ENCODE measurements around the gene PIP4K2B.

Gene PIP4K2B

DNA sequence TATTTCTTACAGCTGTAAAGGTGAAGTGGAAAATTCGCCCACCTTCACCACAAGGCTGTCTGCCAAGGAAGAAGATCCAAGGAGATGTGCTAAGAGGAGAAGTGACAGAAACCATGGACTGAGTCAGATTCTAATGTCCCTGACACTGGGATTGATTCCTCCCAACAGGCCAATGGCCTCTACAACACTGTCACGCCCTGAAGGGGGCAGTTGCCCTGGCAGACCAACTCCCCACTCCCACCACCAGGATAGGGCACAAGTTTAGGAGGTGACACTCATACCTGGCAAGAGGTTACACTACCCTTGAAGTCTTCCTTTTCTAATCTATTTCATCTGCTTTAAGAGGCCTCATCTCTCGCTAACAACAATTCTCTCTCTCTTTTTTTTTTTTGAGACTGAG, 16.1 kb downstream of the PIP4K2B start:
- TF ChIP-seq, protein P1, sequence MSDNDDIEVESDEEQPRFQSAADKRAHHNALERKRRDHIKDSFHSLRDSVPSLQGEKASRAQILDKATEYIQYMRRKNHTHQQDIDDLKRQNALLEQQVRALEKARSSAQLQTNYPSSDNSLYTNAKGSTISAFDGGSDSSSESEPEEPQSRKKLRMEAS (IDR thresholded peaks at IDR 0.05; ENCODE audit: low read depth, low read length) = no peak
- TF ChIP-seq POLR2A (IDR thresholded peaks at IDR 0.05; ENCODE audit: extremely low read depth, insufficient read length) (no peak), MYC (IDR thresholded peaks at IDR 0.05; ENCODE audit: low read depth, low read length) (no peak)
- TF ChIP-seq, protein P2, sequence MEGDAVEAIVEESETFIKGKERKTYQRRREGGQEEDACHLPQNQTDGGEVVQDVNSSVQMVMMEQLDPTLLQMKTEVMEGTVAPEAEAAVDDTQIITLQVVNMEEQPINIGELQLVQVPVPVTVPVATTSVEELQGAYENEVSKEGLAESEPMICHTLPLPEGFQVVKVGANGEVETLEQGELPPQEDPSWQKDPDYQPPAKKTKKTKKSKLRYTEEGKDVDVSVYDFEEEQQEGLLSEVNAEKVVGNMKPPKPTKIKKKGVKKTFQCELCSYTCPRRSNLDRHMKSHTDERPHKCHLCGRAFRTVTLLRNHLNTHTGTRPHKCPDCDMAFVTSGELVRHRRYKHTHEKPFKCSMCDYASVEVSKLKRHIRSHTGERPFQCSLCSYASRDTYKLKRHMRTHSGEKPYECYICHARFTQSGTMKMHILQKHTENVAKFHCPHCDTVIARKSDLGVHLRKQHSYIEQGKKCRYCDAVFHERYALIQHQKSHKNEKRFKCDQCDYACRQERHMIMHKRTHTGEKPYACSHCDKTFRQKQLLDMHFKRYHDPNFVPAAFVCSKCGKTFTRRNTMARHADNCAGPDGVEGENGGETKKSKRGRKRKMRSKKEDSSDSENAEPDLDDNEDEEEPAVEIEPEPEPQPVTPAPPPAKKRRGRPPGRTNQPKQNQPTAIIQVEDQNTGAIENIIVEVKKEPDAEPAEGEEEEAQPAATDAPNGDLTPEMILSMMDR (IDR thresholded peaks at IDR 0.05; ENCODE audit: low read depth, low read length) = no peak
- H3K4me3 ChIP-seq (ENCODE audit: low read depth, low read length) = no peak overlapping the region
- DNase-seq (ENCODE audit: low read depth) = no peak

DNA sequence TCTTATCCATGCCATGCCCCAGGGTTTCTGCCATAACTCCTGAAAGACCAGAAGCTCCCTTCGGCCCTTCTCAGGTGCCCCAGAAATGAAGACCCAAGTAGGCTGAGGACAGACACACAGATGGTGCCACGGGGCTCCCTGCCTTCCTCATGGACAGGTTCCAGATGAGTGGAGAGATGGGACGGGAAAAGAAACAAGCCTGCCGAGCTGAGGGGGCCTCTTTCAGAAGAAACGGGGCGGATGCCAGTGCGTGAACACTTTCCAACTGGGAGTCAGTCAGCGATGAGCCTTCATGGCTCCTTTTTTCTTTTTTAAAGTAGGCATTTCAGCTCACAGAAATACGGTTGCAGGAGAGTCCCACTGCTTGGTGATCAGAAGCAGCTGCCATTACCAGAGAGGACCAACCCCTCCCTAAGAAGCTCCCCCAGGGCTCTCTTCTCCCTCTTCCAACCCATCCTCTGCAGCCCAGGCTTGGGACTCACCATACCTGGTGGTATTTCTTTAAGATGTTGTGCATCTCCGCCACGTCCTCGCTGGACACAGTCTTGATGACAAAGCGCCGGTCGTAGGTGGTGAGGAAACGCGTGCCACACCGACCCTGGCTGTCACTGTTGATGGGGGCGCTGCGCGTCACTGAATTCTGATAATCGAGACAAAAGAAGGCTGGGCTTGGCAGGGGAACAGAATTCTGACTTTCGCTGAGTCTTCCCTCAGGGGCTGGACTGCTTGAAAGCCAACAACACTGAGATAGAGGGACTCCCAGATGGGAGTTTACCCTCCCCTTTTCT, 19.2 kb downstream of the PIP4K2B start:
- DNase-seq (ENCODE audit: low read depth) = no peak
- no peak overlapping the region for H3K4me3 ChIP-seq (ENCODE audit: low read depth, low read length)
- TF ChIP-seq MYC (IDR thresholded peaks at IDR 0.05; ENCODE audit: low read depth, low read length) = no peak
- TF ChIP-seq, protein P2 (IDR thresholded peaks at IDR 0.05; ENCODE audit: low read depth, low read length) = no peak

DNA sequence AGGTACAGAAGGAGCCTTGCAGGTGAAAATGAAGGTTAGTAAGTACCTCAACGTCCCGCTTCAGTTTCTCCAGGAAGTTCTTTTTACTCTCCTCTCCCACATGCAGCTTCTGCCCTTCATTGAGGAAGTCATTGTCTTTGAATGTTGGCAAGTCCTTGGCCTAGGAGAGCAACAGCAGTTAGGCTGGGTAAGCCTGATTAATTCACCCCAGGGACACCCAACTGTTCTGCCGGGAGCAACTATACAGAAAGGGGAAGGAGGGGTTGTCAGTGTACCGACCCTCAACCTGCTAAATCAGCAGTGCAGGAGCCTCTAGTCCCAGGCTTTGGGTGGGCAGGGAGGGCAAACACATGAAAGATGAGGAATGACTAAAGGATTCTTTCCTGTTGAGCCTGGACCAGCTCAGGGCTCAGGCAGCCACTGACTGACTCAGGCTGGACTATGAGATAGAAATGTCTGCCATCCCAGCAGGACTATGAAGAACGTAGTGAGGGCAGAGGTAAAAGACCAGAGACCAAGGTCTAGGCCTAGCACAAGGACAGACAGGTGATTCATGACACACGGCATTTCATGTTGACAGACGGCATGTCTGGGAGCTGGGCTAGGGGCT, 21.6 kb downstream of the PIP4K2B start:
- H3K4me3 ChIP-seq (ENCODE audit: low read depth, low read length) = no peak overlapping the region
- TF ChIP-seq MYC (IDR thresholded peaks at IDR 0.05; ENCODE audit: low read depth, low read length) = no peak
- TF ChIP-seq, protein P2 (IDR thresholded peaks at IDR 0.05; ENCODE audit: low read depth, low read length) = no peak
- TF ChIP-seq, protein P1 (IDR thresholded peaks at IDR 0.05; ENCODE audit: low read depth, low read length) = no peak
- TF ChIP-seq POLR2A (IDR thresholded peaks at IDR 0.05; ENCODE audit: extremely low read depth, insufficient read length) = no peak
- peak; percentile 61 for DNase-seq (ENCODE audit: low read depth)

DNA sequence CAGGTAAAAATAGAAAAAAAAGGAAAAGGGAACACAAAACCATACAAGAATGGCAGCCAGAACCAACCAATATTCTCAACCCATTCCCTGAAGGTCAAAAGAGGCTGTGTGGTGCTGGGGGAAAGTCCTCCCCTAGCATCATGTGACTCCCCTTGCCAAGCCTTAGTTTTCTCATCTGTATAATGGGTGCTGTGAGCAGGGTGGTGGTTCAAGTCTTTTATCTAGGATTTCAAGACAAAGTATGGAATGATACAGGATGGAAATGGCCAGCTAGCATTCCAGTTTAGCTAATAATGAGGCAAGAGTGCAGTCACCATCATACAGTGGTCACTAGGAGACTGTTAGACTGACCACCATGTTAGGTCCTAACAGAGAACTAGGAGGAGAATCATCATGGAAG, 26.1 kb downstream of the PIP4K2B start:
- TF ChIP-seq POLR2A (IDR thresholded peaks at IDR 0.05; ENCODE audit: extremely low read depth, insufficient read length) = no peak
- TF ChIP-seq, protein P1 (IDR thresholded peaks at IDR 0.05; ENCODE audit: low read depth, low read length) = no peak
- TF ChIP-seq, protein P2 (IDR thresholded peaks at IDR 0.05; ENCODE audit: low read depth, low read length) = no peak
- TF ChIP-seq MYC (IDR thresholded peaks at IDR 0.05; ENCODE audit: low read depth, low read length) = no peak
- DNase-seq (ENCODE audit: low read depth) = no peak
- no peak overlapping the region for H3K4me3 ChIP-seq (ENCODE audit: low read depth, low read length)

DNA sequence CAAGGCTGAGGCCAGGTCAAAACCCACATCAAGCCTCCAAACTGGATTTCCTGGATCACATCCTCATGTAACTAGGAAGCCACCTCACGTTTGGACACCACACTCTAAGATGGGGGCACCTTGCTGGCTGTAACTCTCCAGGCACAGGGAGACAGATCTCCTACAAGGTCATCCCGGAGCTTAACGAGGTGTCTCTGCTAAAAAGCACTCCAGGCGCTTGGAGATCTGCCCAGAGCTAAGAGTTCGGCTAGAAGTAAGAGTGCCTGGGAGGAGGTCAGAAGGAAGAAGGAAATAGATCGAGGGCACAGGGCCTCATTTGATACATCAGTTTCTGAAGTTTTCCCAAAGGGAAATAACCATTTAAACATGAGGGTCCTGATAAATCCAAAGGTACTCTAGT, 30.9 kb downstream of the PIP4K2B start:
- TF ChIP-seq MYC (IDR thresholded peaks at IDR 0.05; ENCODE audit: low read depth, low read length) = no peak
- TF ChIP-seq, protein P2 (IDR thresholded peaks at IDR 0.05; ENCODE audit: low read depth, low read length) = no peak
- TF ChIP-seq POLR2A (IDR thresholded peaks at IDR 0.05; ENCODE audit: extremely low read depth, insufficient read length) = no peak
- TF ChIP-seq, protein P1 (IDR thresholded peaks at IDR 0.05; ENCODE audit: low read depth, low read length) = no peak
- H3K4me3 ChIP-seq (ENCODE audit: low read depth, low read length) = no peak overlapping the region

More for the DNA sequence above, 30.9 kb downstream of the PIP4K2B start:
- DNase-seq (ENCODE audit: low read depth) = no peak
